Retina (tissue), 1 donor: Measurements from ENCODE around the gene ASXL3.

Source experiments
- DNase-seq: peaks from one replicate; pipeline ENCODE4 v3.0.0-alpha.2; 2016

ASXL3 gene

GRCh38 chr18:33735428-33735827 lies 157.4 kb downstream of the ASXL3 start:
- DNase-seq, result no peak

DNA sequence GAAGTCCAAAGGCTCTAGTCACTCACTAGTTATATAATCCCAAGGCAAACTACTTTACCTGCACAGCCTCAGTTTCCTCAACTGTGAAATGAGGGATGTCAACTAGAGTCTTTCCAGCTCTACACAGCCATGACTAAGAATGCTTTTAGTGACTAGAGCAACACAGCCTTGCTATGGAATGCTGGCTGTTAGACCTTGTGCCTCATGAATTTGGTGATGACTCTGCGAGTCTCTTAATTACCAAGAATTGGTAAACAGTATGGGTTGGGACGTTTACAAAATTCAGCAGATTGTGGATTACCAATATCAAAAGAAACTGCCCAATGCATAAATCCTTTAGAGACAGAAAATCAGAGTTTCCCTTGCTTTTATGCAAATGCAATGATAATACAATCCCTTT lies 163.7 kb downstream of the ASXL3 start:
- no peak for DNase-seq

- DNase-seq, result no peak
Measured at GRCh38 chr18:33744032-33744697, 166.1 kb downstream of the ASXL3 start.

DNA sequence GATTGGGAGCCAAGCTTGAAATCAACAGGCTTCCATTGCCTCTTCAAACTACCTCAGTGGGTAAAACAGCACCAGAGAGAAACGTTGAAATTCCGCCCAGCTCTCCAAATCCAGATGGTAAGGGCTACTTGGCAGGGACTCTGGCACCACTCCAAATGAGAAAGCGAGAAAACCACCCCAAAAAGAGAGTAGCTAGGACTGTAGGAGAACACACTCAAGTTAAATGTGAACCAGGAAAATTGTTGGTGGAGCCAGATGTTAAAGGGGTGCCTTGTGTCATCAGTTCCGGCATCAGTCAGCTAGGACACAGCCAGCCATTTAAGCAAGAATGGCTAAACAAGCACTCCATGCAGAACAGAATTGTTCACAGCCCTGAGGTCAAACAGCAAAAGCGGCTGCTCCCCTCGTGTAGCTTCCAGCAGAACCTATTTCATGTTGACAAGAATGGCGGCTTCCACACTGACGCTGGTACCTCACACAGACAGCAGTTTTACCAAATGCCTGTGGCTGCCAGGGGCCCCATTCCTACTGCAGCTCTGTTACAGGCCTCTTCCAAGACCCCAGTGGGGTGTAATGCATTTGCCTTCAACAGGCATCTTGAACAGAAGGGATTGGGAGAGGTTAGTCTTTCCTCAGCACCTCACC lies 167.3 kb downstream of the ASXL3 start:
- no peak for DNase-seq

DNA sequence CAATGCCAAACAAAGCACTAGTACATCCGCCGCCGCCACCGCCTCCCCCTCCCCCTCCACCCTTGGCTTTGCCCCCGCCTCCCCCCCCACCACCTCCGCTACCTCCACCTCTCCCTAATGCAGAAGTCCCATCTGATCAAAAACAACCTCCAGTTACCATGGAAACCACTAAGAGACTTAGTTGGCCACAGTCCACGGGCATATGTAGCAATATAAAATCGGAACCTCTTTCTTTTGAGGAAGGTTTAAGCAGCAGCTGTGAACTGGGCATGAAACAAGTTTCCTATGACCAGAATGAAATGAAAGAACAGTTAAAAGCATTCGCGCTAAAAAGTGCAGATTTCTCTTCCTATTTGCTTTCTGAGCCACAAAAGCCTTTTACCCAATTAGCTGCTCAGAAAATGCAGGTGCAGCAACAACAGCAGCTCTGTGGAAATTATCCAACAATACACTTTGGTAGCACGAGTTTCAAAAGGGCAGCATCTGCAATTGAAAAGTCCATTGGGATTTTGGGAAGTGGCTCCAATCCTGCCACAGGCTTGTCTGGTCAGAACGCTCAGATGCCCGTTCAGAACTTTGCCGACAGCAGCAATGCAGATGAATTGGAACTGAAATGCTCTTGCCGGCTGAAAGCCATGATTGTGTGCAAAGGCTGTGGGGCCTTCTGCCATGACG lies 168.0 kb downstream of the ASXL3 start:
- DNase-seq, result no peak

GRCh38 chr18:33749834-33750233 lies 171.8 kb downstream of the ASXL3 start:
- peak; percentile 29 for DNase-seq

- DNase-seq, result no peak
Measured at GRCh38 chr18:33750366-33750765, 172.3 kb downstream of the ASXL3 start.

DNA sequence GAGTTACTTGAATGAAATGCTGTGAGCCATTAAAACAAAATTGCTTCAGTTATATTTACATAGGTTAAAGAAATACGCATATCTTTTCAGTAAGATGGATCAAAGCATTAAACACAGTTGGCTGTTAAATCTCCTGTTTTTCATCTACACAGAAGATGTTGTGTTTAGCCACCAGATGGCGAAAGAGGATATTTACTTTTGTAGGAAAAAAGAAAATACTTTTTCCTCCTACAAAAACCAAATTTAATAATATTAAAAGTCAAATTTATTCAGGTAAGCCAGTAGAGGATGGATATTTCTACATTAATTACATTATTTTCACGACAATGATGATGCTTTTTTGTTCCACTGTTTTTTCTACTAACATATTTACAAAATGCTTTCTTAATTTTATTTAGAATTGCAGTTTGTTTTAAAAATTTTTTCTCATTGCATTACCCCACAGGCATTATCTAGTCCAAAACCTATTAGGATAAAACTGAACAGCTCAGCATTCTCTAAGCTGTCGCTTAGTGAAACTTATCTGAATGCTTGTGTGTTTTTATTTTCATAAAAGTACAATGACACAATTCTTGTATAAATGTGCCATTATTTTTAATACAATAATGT lies 173.7 kb downstream of the ASXL3 start:
- no peak for DNase-seq

DNA sequence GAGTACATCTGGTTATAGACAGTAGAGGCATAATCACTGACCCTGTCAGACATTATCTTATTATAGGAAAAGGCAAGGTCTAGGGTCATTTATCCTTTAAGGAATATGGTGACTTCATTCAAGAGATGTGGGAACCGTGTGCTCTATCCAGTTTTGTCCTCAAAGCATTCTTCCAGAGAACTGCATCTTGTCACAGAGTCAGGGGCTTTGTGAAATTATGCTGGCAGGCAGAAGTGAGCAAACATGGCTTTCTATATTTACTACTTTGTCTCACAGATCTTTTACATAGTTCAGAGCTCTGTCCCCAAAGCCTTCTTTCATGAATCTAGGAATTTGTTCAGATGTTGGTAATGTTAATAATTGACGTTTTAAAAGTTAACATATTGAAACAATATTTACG lies 177.4 kb downstream of the ASXL3 start:
- DNase-seq, result no peak

GRCh38 chr18:33755931-33756560 lies 178.0 kb downstream of the ASXL3 start:
- DNase-seq, result no peak

- no peak for DNase-seq
Measured at GRCh38 chr18:33757037-33757436, 179.0 kb downstream of the ASXL3 start.

- no peak for DNase-seq
Measured at GRCh38 chr18:33761363-33761762, 183.3 kb downstream of the ASXL3 start.

DNA sequence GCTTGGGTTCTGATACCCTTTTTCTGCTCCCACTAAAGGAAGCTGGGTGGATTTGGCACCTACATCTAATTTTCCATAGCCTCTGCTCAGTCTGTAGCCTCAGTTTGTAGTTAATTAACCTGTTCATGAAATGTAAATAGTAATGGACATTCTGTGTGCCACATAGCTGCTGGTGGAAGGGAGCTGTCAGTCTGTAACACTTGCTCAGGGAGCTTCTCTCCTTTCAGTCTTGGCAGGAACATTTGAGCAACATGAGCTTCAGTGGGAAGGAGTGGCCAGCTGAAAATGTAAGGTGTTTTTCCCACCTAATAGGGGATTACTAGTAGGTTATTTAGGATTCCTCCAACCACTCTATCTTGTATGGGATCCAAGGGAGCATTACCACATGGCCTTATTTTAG lies 203.4 kb downstream of the ASXL3 start:
- no peak for DNase-seq
